Measurements from ENCODE around the gene CDV3.
A peak's percentile ranks its signal among the peaks of the same experiment; 100 is the strongest.

CDV3 gene

GRCh38 chr3:133568294-133569014 lies 5.0 kb upstream of the CDV3 start:
- no peak for DNase-seq (ENCODE audit: low read depth in 2 of 2, low spot score in 1 of 2)

- DNase-seq (ENCODE audit: low read depth in 2 of 2, low spot score in 1 of 2) = no peak
Measured at GRCh38 chr3:133570139-133570936, 3.1 kb upstream of the CDV3 start.

GRCh38 chr3:133570937-133571320 lies 2.6 kb upstream of the CDV3 start:
- DNase-seq (ENCODE audit: low read depth in 2 of 2, low spot score in 1 of 2) = no peak

GRCh38 chr3:133572158-133573053 lies 1.1 kb upstream of the CDV3 start:
- DNase-seq (ENCODE audit: low read depth in 2 of 2, low spot score in 1 of 2) = no peak

GRCh38 chr3:133573054-133573628 lies 345 bp upstream of the CDV3 start:
- peak; percentile 100 for DNase-seq (ENCODE audit: low read depth in 2 of 2, low spot score in 1 of 2)

- peak in 1 of 2 donors; percentile 59 for DNase-seq (ENCODE audit: low read depth in 2 of 2, low spot score in 1 of 2)
Measured at GRCh38 chr3:133574260-133574881, 885 bp downstream of the CDV3 start.

- no peak for DNase-seq (ENCODE audit: low read depth in 2 of 2, low spot score in 1 of 2)
Measured at GRCh38 chr3:133575086-133575485, 1.6 kb downstream of the CDV3 start.

GRCh38 chr3:133576169-133576568 lies 2.7 kb downstream of the CDV3 start:
- DNase-seq (ENCODE audit: low read depth in 2 of 2, low spot score in 1 of 2) = no peak

- no peak for DNase-seq (ENCODE audit: low read depth in 2 of 2, low spot score in 1 of 2)
Measured at GRCh38 chr3:133578548-133579191, 5.2 kb downstream of the CDV3 start.

- no peak for DNase-seq (ENCODE audit: low read depth in 2 of 2, low spot score in 1 of 2)
Measured at GRCh38 chr3:133583396-133583795, 9.9 kb downstream of the CDV3 start.

GRCh38 chr3:133588035-133588434 lies 14.5 kb downstream of the CDV3 start:
- no peak for DNase-seq (ENCODE audit: low read depth in 2 of 2, low spot score in 1 of 2)

- no peak for DNase-seq (ENCODE audit: low read depth in 2 of 2, low spot score in 1 of 2)
Measured at GRCh38 chr3:133588784-133589465, 15.4 kb downstream of the CDV3 start.

- DNase-seq (ENCODE audit: low read depth in 2 of 2, low spot score in 1 of 2) = no peak
Measured at GRCh38 chr3:133589503-133589902, 16.0 kb downstream of the CDV3 start.

- no peak for DNase-seq (ENCODE audit: low read depth in 2 of 2, low spot score in 1 of 2)
Measured at GRCh38 chr3:133591271-133591742, 17.8 kb downstream of the CDV3 start.

GRCh38 chr3:133592843-133593242 lies 19.4 kb downstream of the CDV3 start:
- no peak for DNase-seq (ENCODE audit: low read depth in 2 of 2, low spot score in 1 of 2)

- DNase-seq (ENCODE audit: low read depth in 2 of 2, low spot score in 1 of 2) = no peak
Measured at GRCh38 chr3:133593243-133593642, 19.8 kb downstream of the CDV3 start.

GRCh38 chr3:133595341-133595740 lies 21.9 kb downstream of the CDV3 start:
- DNase-seq (ENCODE audit: low read depth in 2 of 2, low spot score in 1 of 2) = no peak

- no peak for DNase-seq (ENCODE audit: low read depth in 2 of 2, low spot score in 1 of 2)
Measured at GRCh38 chr3:133598405-133598804, 24.9 kb downstream of the CDV3 start.

GRCh38 chr3:133599280-133599679 lies 25.8 kb downstream of the CDV3 start:
- no peak for DNase-seq (ENCODE audit: low read depth in 2 of 2, low spot score in 1 of 2)

Data from stimulated activated CD8-positive, alpha-beta memory T cell treated with anti-CD3 and anti-CD28 coated beads, Interleukin-4, amount 100 ng/mL, for 4 hours (primary cell).